ENCODE results near the gene OR4B1.

The OR4B1 gene

DNA sequence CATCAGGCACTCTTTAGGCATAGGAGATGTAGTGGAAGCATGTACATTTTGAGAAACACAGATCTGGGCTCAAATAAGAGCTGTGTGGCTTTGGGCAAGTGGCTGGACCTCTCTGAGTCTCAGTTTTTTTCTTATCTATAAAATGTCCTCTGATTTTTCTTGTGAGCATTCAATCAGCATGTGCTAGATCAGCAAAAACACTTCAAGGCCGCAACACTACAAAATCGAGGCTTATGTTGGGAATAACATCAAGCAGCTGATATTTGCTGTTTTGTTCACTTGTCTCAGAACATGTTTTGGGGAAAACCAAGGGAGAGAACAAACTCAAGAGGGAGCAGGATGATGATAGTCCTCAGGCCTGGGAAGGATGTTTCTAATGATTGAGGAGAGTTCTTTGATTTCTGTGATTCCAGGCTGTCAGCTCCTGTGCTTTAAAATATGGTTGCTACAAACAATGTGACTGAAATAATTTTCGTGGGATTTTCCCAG, 46.9 kb downstream of the OR4B1 start, which contains the start of gene OR4X1:
OR4X1 (plus strand) TSS at position 439 of the 489 bp plus-strand sequence; CDS start at position 439, 0 bp downstream.
- no peak for DNase-seq

Measured in amniotic stem cell (primary cell).